ENCODE measurements around the gene SPOUT1. TPM values are rescaled to one million over a fixed set of nuclear protein-coding genes. Genes with fewer than 3 reads are reported as not detected.
"Not testable (repeated sequence)": the region's sequence is repeated elsewhere in the genome, so short reads cannot be mapped to it uniquely, and the experiment has no call there.

Gene SPOUT1
- total RNA-seq, 1 donor, result 10.1 TPM

DNA sequence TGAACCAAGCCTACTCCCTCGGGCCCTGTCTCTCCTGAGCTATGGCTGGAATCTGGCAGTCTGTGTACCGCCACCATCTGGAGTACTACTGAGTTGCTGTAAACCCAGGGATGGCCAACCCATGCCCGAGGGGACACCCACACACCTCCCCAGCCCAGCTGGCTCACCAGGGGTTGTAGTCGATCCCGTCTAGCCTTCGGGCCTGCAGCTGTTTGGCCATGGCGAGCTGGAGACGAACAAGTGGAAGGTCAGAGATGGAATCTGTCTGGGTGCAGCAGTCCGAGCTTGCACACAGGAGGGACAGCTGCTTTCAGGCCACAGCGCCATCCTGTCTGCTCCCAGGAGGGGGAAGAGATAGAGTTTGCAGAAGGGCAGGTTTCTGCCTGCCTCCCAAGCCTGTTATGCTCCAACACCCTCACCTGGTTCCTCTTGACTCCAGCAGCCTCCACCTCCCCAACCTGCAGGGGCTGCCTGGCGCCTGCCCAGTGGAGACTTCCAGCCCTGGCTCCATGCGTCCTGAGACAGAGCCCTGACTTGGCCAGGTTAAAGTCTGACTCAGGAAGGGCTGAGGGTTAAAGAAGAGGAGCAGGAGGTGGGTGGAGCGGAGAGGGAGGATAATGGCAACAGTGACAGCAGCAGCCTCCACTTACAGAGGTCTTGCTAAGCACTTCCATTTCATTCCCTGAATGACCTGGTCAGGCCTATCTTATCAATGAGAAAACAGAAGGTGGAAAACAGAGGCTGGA, 15.8 kb upstream of the SPOUT1 start:
- H3K4me2 ChIP-seq (ENCODE audit: insufficient read depth, low read length), result no peak overlapping the region

GRCh38 chr9:128843171-128843570, 13.6 kb upstream of the SPOUT1 start:
- not testable (repeated sequence) for DNase-seq (ENCODE audit: insufficient read length, low spot score, missing footprints); H3K27ac ChIP-seq (ENCODE audit: low read depth, low read length); H2AFZ ChIP-seq (ENCODE audit: low read length); H3K4me2 ChIP-seq (ENCODE audit: insufficient read depth, low read length); H3K27me3 ChIP-seq (ENCODE audit: insufficient read depth, low read length); H3K4me1 ChIP-seq (ENCODE audit: insufficient read depth, low read length); H3K4me3 ChIP-seq (ENCODE audit: insufficient read depth, low read length); H3K79me2 ChIP-seq (ENCODE audit: insufficient read depth, low read length); H3K36me3 ChIP-seq (ENCODE audit: insufficient read depth, low read length); H4K20me1 ChIP-seq (ENCODE audit: insufficient read depth, low read length); H3K9me3 ChIP-seq (ENCODE audit: low read depth, low read length)

More for the DNA sequence above, 15.8 kb upstream of the SPOUT1 start:
- Histone ChIP-seq H3K27ac (ENCODE audit: low read depth, low read length) (no peak overlapping the region), H2AFZ (ENCODE audit: low read length) (no peak overlapping the region), H3K27me3 (ENCODE audit: insufficient read depth, low read length) (no peaks in the 10 kb centered on the region), H3K9me3 (ENCODE audit: low read depth, low read length) (peaks cover 3% of the 10 kb centered on the region), H3K36me3 (ENCODE audit: insufficient read depth, low read length) (no peaks in the 10 kb centered on the region), H4K20me1 (ENCODE audit: insufficient read depth, low read length) (no peaks in the 10 kb centered on the region), H3K4me3 (ENCODE audit: insufficient read depth, low read length) (no peak overlapping the region), H3K79me2 (ENCODE audit: insufficient read depth, low read length) (no peaks in the 10 kb centered on the region), H3K4me1 (ENCODE audit: insufficient read depth, low read length) (no peaks in the 10 kb centered on the region)
- DNase-seq (ENCODE audit: insufficient read length, low spot score, missing footprints), result no peak
- TF ChIP-seq, protein P1, sequence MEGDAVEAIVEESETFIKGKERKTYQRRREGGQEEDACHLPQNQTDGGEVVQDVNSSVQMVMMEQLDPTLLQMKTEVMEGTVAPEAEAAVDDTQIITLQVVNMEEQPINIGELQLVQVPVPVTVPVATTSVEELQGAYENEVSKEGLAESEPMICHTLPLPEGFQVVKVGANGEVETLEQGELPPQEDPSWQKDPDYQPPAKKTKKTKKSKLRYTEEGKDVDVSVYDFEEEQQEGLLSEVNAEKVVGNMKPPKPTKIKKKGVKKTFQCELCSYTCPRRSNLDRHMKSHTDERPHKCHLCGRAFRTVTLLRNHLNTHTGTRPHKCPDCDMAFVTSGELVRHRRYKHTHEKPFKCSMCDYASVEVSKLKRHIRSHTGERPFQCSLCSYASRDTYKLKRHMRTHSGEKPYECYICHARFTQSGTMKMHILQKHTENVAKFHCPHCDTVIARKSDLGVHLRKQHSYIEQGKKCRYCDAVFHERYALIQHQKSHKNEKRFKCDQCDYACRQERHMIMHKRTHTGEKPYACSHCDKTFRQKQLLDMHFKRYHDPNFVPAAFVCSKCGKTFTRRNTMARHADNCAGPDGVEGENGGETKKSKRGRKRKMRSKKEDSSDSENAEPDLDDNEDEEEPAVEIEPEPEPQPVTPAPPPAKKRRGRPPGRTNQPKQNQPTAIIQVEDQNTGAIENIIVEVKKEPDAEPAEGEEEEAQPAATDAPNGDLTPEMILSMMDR (IDR thresholded peaks at IDR 0.05; ENCODE audit: extremely low read depth, low read depth, low read length), result no peak

DNA sequence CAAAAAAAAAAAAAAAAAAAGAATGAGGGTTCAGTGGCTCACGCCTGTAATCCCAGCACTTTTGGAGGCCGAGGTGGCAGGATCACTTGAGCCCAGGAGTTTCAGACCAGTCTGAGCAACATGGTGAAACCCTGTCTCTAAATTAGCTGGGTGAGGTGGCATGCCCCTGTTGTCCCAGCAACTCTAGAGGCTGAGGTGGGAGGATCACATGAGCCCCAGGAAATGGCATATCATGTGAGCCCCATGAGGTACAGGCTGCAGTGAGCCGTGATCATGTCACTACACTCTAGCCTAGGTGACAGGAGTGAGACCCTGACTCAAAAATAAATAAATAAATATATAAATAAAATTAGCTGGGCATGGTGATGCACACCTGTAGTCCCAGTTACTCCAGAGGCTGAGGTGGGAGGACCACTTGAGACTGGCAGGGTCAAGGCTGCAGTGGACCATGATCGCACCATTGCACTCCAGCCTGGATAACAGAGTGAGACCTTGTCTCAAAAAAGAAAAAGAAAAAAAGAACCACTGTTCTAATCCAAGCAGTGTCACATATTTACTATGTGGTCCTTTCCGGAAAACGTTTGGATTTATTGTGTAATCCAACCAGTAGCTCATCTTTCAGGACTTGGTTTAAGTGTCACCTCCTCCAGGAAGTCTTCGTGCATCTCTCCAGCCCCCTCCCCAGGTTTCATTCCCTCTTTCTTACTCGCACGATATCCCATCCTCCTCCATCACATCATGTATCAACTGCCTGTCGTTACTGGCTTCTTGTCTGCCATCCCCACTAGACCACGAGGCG, 12.3 kb upstream of the SPOUT1 start:
- H4K20me1 ChIP-seq (ENCODE audit: insufficient read depth, low read length), result no peaks in the 10 kb centered on the region
- DNase-seq (ENCODE audit: insufficient read length, low spot score, missing footprints), result no peak
- no peaks in the 10 kb centered on the region for H3K36me3 ChIP-seq (ENCODE audit: insufficient read depth, low read length)
- H3K79me2 ChIP-seq (ENCODE audit: insufficient read depth, low read length), result no peaks in the 10 kb centered on the region
- TF ChIP-seq, protein P1 (IDR thresholded peaks at IDR 0.05; ENCODE audit: extremely low read depth, low read depth, low read length), result no peak
- H3K4me3 ChIP-seq (ENCODE audit: insufficient read depth, low read length), result no peak overlapping the region
- H3K4me2 ChIP-seq (ENCODE audit: insufficient read depth, low read length), result no peak overlapping the region
- H3K4me1 ChIP-seq (ENCODE audit: insufficient read depth, low read length), result no peaks in the 10 kb centered on the region
- H3K27me3 ChIP-seq (ENCODE audit: insufficient read depth, low read length), result no peaks in the 10 kb centered on the region
- no peak overlapping the region for H3K27ac ChIP-seq (ENCODE audit: low read depth, low read length)
- H2AFZ ChIP-seq (ENCODE audit: low read length), result no peak overlapping the region
- no peaks in the 10 kb centered on the region for H3K9me3 ChIP-seq (ENCODE audit: low read depth, low read length)

DNA sequence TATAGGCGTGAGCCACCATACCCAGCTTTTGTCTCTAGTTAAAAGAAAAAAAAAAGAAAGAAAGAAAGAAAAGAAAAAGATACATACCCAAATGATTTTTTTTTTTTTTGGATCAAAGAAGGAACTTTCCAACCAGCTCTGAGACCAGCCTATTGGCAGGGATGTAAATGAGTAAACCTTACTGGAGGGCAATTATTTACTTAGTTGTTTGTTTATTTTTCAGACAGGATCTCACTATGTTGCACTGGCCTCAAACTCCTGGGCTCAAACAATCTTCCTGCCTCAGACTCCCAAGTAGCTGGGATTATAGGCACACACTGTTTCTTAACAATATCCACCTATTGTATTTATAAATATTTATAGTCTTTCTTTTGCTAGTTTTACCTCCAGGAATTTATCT, 10.9 kb upstream of the SPOUT1 start:
- H3K27me3 ChIP-seq (ENCODE audit: insufficient read depth, low read length), result no peaks in the 10 kb centered on the region
- H3K36me3 ChIP-seq (ENCODE audit: insufficient read depth, low read length), result no peaks in the 10 kb centered on the region
- no peak overlapping the region for H3K4me2 ChIP-seq (ENCODE audit: insufficient read depth, low read length)
- TF ChIP-seq, protein P1 (IDR thresholded peaks at IDR 0.05; ENCODE audit: extremely low read depth, low read depth, low read length), result no peak
- H4K20me1 ChIP-seq (ENCODE audit: insufficient read depth, low read length), result no peaks in the 10 kb centered on the region
- no peak for DNase-seq (ENCODE audit: insufficient read length, low spot score, missing footprints)
- H3K27ac ChIP-seq (ENCODE audit: low read depth, low read length), result no peak overlapping the region
- H3K4me3 ChIP-seq (ENCODE audit: insufficient read depth, low read length), result no peak overlapping the region
- H2AFZ ChIP-seq (ENCODE audit: low read length), result no peak overlapping the region
- H3K4me1 ChIP-seq (ENCODE audit: insufficient read depth, low read length), result no peaks in the 10 kb centered on the region
- H3K9me3 ChIP-seq (ENCODE audit: low read depth, low read length), result no peaks in the 10 kb centered on the region
- H3K79me2 ChIP-seq (ENCODE audit: insufficient read depth, low read length), result no peaks in the 10 kb centered on the region
